ENCODE results near the gene ARHGAP22. TPM values are rescaled to one million over a fixed set of nuclear protein-coding genes. Genes with fewer than 3 reads are reported as not detected.

Gene ARHGAP22
- total RNA-seq, 3 donors from 2014 or later (not counting 1 experiment from before 2014, with no cell fraction given): 0.21 to 0.40 TPM; not detected in 1

DNA sequence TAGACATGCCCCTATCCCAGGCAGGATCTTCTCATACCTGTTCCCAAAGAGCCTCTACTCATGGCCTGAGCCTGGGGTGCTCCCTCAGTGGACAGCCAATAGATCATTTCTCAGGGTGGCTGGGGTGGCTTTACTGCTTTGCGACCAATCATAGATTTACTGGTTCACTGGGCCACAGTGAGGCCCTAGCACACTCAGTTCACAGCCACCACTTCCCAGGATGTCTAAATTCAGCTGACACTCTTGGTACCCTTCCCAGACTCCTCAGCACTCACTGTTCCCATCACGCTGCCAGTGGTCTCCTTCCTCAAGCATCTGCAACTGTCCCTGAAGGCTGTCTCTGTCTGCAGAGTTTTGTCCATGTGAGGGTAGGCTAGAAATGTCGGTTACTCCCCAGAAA, 50.6 kb downstream of the ARHGAP22 start:
- ATAC-seq: no peak

DNA sequence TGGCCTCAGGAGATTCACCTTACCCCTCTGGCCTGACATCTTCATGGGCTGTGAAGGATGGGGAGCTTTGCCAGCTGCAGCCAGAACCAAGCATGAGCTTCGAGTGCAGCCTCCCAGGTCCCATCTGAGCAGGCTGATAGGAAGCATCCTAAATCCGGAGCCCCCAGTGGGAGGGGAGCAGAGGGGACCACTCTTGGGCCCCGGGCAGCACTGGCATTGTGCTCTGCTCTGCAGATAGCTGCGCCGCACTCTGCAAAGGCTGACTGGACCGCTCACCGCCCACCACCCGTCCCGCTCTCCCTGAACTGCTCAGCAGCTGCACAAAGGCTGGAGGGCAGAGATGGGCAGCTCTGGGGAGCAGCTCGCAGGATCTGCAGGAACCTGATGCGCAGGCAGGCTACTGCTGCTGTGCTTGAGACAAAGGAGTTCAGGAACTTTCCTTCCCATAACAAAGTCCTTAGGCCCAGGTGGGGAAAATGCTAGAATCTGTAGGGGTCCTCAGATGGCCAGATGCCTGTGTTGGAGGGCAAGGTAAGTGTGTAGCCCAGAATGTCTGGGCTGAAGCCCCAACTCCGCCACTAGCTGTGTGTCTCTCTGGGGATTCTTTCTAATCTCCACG, 51.8 kb downstream of the ARHGAP22 start:
- H3K27ac ChIP-seq (ENCODE audit: low read length): no peak overlapping the region
- H3K27me3 Mint-ChIP-seq (ENCODE audit: low read depth in 2 of 2): peaks cover 4 to 8% of the 10 kb centered on the region in 2 donors
- H3K27me3 ChIP-seq (ENCODE audit: control insufficient read depth, insufficient read depth, low read length): no peaks in the 10 kb centered on the region
- 93% methylated on average over 13 of the region's 13 CpGs for WGBS (ENCODE audit: insufficient coverage)
- H3K36me3 ChIP-seq (ENCODE audit: control insufficient read depth, insufficient read depth, low read length): no peaks in the 10 kb centered on the region
- no peak overlapping the region for H3K4me3 ChIP-seq (ENCODE audit: low read length)
- H3K36me3 Mint-ChIP-seq: no peaks in the 10 kb centered on the region
- H3K9me3 ChIP-seq (ENCODE audit: control insufficient read depth, insufficient read depth, low read length): no peaks in the 10 kb centered on the region
- H3K27ac Mint-ChIP-seq: no peak overlapping the region
- no peak overlapping the region for H3K4me3 Mint-ChIP-seq
- ATAC-seq (no peak), DNase-seq (no peak)
- intact Hi-C loops (cut with micrococcal nuclease): no loop called here
- peaks cover 6% of the 10 kb centered on the region for H3K4me1 ChIP-seq (ENCODE audit: control insufficient read depth, insufficient read depth, low read length)
- no peaks in the 10 kb centered on the region for H3K9me3 Mint-ChIP-seq
- H3K4me1 Mint-ChIP-seq: no peaks in the 10 kb centered on the region
- TF ChIP-seq, protein P1, sequence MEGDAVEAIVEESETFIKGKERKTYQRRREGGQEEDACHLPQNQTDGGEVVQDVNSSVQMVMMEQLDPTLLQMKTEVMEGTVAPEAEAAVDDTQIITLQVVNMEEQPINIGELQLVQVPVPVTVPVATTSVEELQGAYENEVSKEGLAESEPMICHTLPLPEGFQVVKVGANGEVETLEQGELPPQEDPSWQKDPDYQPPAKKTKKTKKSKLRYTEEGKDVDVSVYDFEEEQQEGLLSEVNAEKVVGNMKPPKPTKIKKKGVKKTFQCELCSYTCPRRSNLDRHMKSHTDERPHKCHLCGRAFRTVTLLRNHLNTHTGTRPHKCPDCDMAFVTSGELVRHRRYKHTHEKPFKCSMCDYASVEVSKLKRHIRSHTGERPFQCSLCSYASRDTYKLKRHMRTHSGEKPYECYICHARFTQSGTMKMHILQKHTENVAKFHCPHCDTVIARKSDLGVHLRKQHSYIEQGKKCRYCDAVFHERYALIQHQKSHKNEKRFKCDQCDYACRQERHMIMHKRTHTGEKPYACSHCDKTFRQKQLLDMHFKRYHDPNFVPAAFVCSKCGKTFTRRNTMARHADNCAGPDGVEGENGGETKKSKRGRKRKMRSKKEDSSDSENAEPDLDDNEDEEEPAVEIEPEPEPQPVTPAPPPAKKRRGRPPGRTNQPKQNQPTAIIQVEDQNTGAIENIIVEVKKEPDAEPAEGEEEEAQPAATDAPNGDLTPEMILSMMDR (IDR thresholded peaks at IDR 0.05): no peak

More for the DNA sequence above, 50.6 kb downstream of the ARHGAP22 start:
- Histone ChIP-seq H3K4me1 (ENCODE audit: control insufficient read depth, insufficient read depth, low read length) (peaks cover 6% of the 10 kb centered on the region), H3K9me3 (ENCODE audit: control insufficient read depth, insufficient read depth, low read length) (no peaks in the 10 kb centered on the region), H3K27me3 (ENCODE audit: control insufficient read depth, insufficient read depth, low read length) (no peaks in the 10 kb centered on the region), H3K4me3 (ENCODE audit: low read length) (no peak overlapping the region), H3K27ac (ENCODE audit: low read length) (no peak overlapping the region), H3K36me3 (ENCODE audit: control insufficient read depth, insufficient read depth, low read length) (no peaks in the 10 kb centered on the region)
- no peak overlapping the region for H3K4me3 Mint-ChIP-seq
- 93% methylated on average over 3 of the region's 3 CpGs for WGBS (ENCODE audit: insufficient coverage)
- H3K4me1 Mint-ChIP-seq: no peaks in the 10 kb centered on the region
- H3K27ac Mint-ChIP-seq: no peak overlapping the region
- no peaks in the 10 kb centered on the region for H3K36me3 Mint-ChIP-seq
- TF ChIP-seq, protein P1 (IDR thresholded peaks at IDR 0.05): no peak
- intact Hi-C loops (cut with micrococcal nuclease): no loop called here
- H3K9me3 Mint-ChIP-seq: no peaks in the 10 kb centered on the region
- peaks cover 4 to 8% of the 10 kb centered on the region in 2 donors for H3K27me3 Mint-ChIP-seq (ENCODE audit: low read depth in 2 of 2)
- no peak for DNase-seq

DNA sequence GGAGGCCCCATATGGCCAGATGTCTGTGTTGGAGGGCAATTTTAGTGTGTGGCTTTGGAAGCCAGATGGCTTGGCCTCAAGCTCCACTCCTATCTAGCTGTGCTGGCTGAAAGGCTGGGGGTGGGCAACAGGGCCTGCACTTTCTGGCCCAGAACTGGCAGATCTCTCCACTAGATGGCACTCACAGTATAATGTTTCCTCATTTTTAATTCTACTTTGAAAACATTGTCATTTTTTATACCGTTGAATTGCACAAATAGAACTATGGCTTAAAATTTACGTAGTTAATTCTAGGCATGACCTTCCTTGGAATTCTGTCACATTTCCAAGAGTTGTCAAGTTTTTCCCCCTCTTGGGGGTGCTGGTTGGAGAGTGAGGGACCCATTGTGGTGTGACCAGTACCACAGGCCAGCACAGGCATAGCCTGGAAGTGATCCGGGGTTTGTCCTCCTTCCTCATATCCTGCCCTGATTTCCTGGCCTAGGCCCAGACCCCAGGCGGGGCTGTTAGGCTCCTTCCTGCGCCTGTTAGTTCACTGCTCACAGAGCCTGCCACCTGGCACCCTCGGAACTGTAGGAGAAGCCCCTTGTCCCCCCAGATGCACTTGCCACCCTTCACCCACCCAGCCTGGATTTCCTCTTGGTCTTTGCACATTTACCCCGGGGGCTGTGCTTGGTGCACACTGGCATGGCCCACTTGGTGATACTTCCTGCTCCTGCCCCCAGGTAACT, 52.8 kb downstream of the ARHGAP22 start:
- DNase-seq: peak in 1 of 2 donors; percentile 22
- WGBS (ENCODE audit: insufficient coverage): 40% methylated on average over 7 of the region's 7 CpGs
- intact Hi-C loops (cut with micrococcal nuclease): no loop called here

More for the DNA sequence above, 52.8 kb downstream of the ARHGAP22 start:
- Mint-ChIP-seq H3K4me3 (no peak overlapping the region), H3K9me3 (no peaks in the 10 kb centered on the region), H3K36me3 (no peaks in the 10 kb centered on the region), H3K27ac (no peak overlapping the region), H3K4me1 (no peaks in the 10 kb centered on the region), H3K27me3 (ENCODE audit: low read depth in 2 of 2) (peaks cover 0 to 4% of the 10 kb centered on the region in 2 donors)
- Histone ChIP-seq H3K9me3 (ENCODE audit: control insufficient read depth, insufficient read depth, low read length) (no peaks in the 10 kb centered on the region), H3K27me3 (ENCODE audit: control insufficient read depth, insufficient read depth, low read length) (no peaks in the 10 kb centered on the region), H3K27ac (ENCODE audit: low read length) (no peak overlapping the region), H3K4me1 (ENCODE audit: control insufficient read depth, insufficient read depth, low read length) (peaks cover 6% of the 10 kb centered on the region), H3K36me3 (ENCODE audit: control insufficient read depth, insufficient read depth, low read length) (no peaks in the 10 kb centered on the region), H3K4me3 (ENCODE audit: low read length) (no peak overlapping the region)
- TF ChIP-seq, protein P1 (IDR thresholded peaks at IDR 0.05): peak; percentile 22
- ATAC-seq: peak in 1 of 3 donors; percentile 36
